ENCODE measurements around the gene XPO5. TPM values are rescaled to one million over a fixed set of nuclear protein-coding genes. Genes with fewer than 3 reads are reported as not detected.

The XPO5 gene
- total RNA-seq, 2 experiments from 2014 or later: 58.5 to 74.9 TPM

- Histone ChIP-seq H3K36me3 (ENCODE audit: insufficient read depth, low read length) (peaks cover 67% of the 10 kb centered on the region), H3K4me3 (ENCODE audit: low read depth, low read length, poor library complexity, severe bottlenecking) (peak overlapping the region; percentile 95), H3K4me1 (ENCODE audit: insufficient read depth, low read length, poor library complexity, severe bottlenecking) (peaks cover 20% of the 10 kb centered on the region), H2AFZ (ENCODE audit: low read length) (peak overlapping the region; percentile 78; the same call in 1 of the 2 replicates), H3K9me2 (ENCODE audit: insufficient read depth, low read length) (no peaks in the 10 kb centered on the region), H3K79me2 (ENCODE audit: insufficient read depth, low read depth, low read length) (peaks cover 42% of the 10 kb centered on the region), H3K27ac (ENCODE audit: low read depth, low read length, poor library complexity, severe bottlenecking) (peak overlapping the region; percentile 52), H4K20me1 (ENCODE audit: insufficient read depth, low read length) (peaks cover 9% of the 10 kb centered on the region; the same call in 1 of the 2 replicates), H3K4me2 (ENCODE audit: low read length) (peak overlapping the region; percentile 96), H3K9me3 (ENCODE audit: low read length) (no peaks in the 10 kb centered on the region)
- BruUV-seq (replicated peaks): no TSS peak
- POLR2A ChIA-PET: interaction anchor here (0.5 to 2.0 kb wide), 9 partner anchors 11 to 602 kb away, joined by 3 to 6 read pairs (median 3); partner anchors contain the start of genes ABCC10 and GTPBP2
- intact Hi-C loops (cut with micrococcal nuclease; ENCODE audit: unreplicated experiment): loop anchor here (10.0 kb wide), 1 partner anchor 557 kb away; no protein-coding TSS in a partner anchor
- peak; percentile 48 for DNase-seq (ENCODE audit: low spot score)
- CTCF ChIA-PET (ENCODE audit: unreplicated experiment): interaction anchor here (1.0 kb wide), 1 partner anchor 11 kb away, joined by 3 read pairs; no protein-coding TSS in a partner anchor
- TF ChIP-seq CTCF (conservative IDR thresholded peaks at IDR 0.05; ENCODE audit: low read length) (no peak), EZH2phosphoT487 (IDR thresholded peaks at IDR 0.05; ENCODE audit: borderline replicate concordance, low read depth, low read length) (no peak)
Observed at GRCh38 chr6:43517505-43518357, 58.1 kb downstream of the XPO5 start.

- peaks cover 66% of the 10 kb centered on the region for H3K36me3 ChIP-seq (ENCODE audit: insufficient read depth, low read length)
- peak within 1 kb of the TSS; percentile 52 for H3K27ac ChIP-seq (ENCODE audit: low read depth, low read length, poor library complexity, severe bottlenecking)
- no peak for TF ChIP-seq EZH2phosphoT487 (IDR thresholded peaks at IDR 0.05; ENCODE audit: borderline replicate concordance, low read depth, low read length)
- no peak for TF ChIP-seq CTCF (conservative IDR thresholded peaks at IDR 0.05; ENCODE audit: low read length)
- DNase-seq (ENCODE audit: low spot score): peak; percentile 99
- TSS peak; percentile 61 for BruUV-seq (replicated peaks)
- H3K4me2 ChIP-seq (ENCODE audit: low read length): peak within 1 kb of the TSS; percentile 96
- H3K4me1 ChIP-seq (ENCODE audit: insufficient read depth, low read length, poor library complexity, severe bottlenecking): peaks cover 20% of the 10 kb centered on the region
- H2AFZ ChIP-seq (ENCODE audit: low read length): peak within 1 kb of the TSS; percentile 78; the same call in 1 of the 2 replicates
- H3K79me2 ChIP-seq (ENCODE audit: insufficient read depth, low read depth, low read length): peaks cover 42% of the 10 kb centered on the region
- no peaks in the 10 kb centered on the region for H3K9me2 ChIP-seq (ENCODE audit: insufficient read depth, low read length)
- ChIA-PET CTCF (ENCODE audit: unreplicated experiment) (interaction anchor here (0.9 to 1.0 kb wide), 2 partner anchors 10 kb away, joined by 3 to 4 read pairs; no protein-coding TSS in a partner anchor), POLR2A (interaction anchor here (0.5 to 2.0 kb wide), 11 partner anchors 12 to 533 kb away, joined by 3 to 6 read pairs (median 3); partner anchors contain the start of genes ABCC10 and GTPBP2)
- peak within 1 kb of the TSS; percentile 95 for H3K4me3 ChIP-seq (ENCODE audit: low read depth, low read length, poor library complexity, severe bottlenecking)
- no peaks in the 10 kb centered on the region for H3K9me3 ChIP-seq (ENCODE audit: low read length)
- intact Hi-C loops (cut with micrococcal nuclease; ENCODE audit: unreplicated experiment): loop anchor here (10.0 kb wide), 1 partner anchor 558 kb away; no protein-coding TSS in a partner anchor
- peaks cover 9% of the 10 kb centered on the region; the same call in 1 of the 2 replicates for H4K20me1 ChIP-seq (ENCODE audit: insufficient read depth, low read length)
Observed at GRCh38 chr6:43516697-43517504, 58.9 kb downstream of the XPO5 start, which contains the start of the genes POLR1C and YIPF3. Gene POLR1C, plus strand, starts transcription at chr6:43517089. Its CDS starts 21 bp downstream, at chr6:43517110. Gene YIPF3, minus strand, starts transcription at chr6:43516926. Its CDS starts 119 bp downstream, at chr6:43516807.

All from OCI-LY7 (cell line).